Fibroblast of skin of right biceps (primary cell): ENCODE data around the gene CFAP46.

Experiments used
- DNase-seq: peaks from one replicate; pipeline ENCODE4 v3.0.0-alpha.2; 2013

The CFAP46 gene

GRCh38 chr10:132879408-132880127, 62.8 kb downstream of the CFAP46 start:
- DNase-seq = no peak

GRCh38 chr10:132878730-132879407, 63.5 kb downstream of the CFAP46 start:
- no peak for DNase-seq

GRCh38 chr10:132878091-132878729, 64.2 kb downstream of the CFAP46 start:
- DNase-seq = no peak

- DNase-seq = no peak
Observed at GRCh38 chr10:132877473-132877872, 64.9 kb downstream of the CFAP46 start.

- DNase-seq = no peak
Observed at GRCh38 chr10:132876993-132877431, 65.4 kb downstream of the CFAP46 start.

GRCh38 chr10:132876131-132876860, 66.1 kb downstream of the CFAP46 start:
- no peak for DNase-seq

- DNase-seq = no peak
Observed at GRCh38 chr10:132875435-132875834, 66.9 kb downstream of the CFAP46 start.

GRCh38 chr10:132873395-132873794, 69.0 kb downstream of the CFAP46 start:
- DNase-seq = no peak

GRCh38 chr10:132872658-132873057, 69.7 kb downstream of the CFAP46 start:
- DNase-seq = no peak

- no peak for DNase-seq
Observed at GRCh38 chr10:132870426-132870825, 71.9 kb downstream of the CFAP46 start.

GRCh38 chr10:132869621-132870020, 72.7 kb downstream of the CFAP46 start:
- DNase-seq = no peak

GRCh38 chr10:132868995-132869394, 73.4 kb downstream of the CFAP46 start:
- no peak for DNase-seq

- DNase-seq = no peak
Observed at GRCh38 chr10:132867801-132868644, 74.3 kb downstream of the CFAP46 start.

- no peak for DNase-seq
Observed at GRCh38 chr10:132866601-132867381, 75.6 kb downstream of the CFAP46 start.

GRCh38 chr10:132865851-132866600, 76.3 kb downstream of the CFAP46 start:
- no peak for DNase-seq

- no peak for DNase-seq
Observed at GRCh38 chr10:132865171-132865631, 77.2 kb downstream of the CFAP46 start.

- DNase-seq = no peak
Observed at GRCh38 chr10:132862485-132863420, 79.6 kb downstream of the CFAP46 start.

GRCh38 chr10:132861884-132862461, 80.4 kb downstream of the CFAP46 start:
- DNase-seq = no peak

- no peak for DNase-seq
Observed at GRCh38 chr10:132861116-132861691, 81.2 kb downstream of the CFAP46 start.
